ENCODE measurements around the gene ANKRD29.

GRCh38 chr18:23565916-23566547 lies 96.7 kb downstream of the ANKRD29 start:
- TF ChIP-seq CTCF (IDR thresholded peaks at IDR 0.05) (no peak), POLR2A (IDR thresholded peaks at IDR 0.05) (no peak), EP300 (IDR thresholded peaks at IDR 0.05) (no peak)
